Stimulated activated CD4-positive, alpha-beta T cell treated with anti-CD3 and anti-CD28 coated beads, Interleukin-12 subunit alpha, Interleukin-12 subunit beta, amount 100 ng/mL, for 4 hours (primary cell): ENCODE measurements around the gene CCL7.
"Not testable (repeated sequence)": the region's sequence is repeated elsewhere in the genome, so short reads cannot be mapped to it uniquely, and the experiment has no call there.

ENCODE experiments used
- DNase-seq: peaks from one replicate; pipeline ENCODE4 v3.0.0-alpha.2; 2020

Gene CCL7

GRCh38 chr17:34269969-34270368 is at the start of gene CCL7:
TSS of gene CCL7 (plus strand) at chr17:34270221. CDS start at chr17:34270291, 70 bp downstream.
- DNase-seq = no peak

- no peak for DNase-seq
Observed at GRCh38 chr17:34220752-34221395, 49.1 kb upstream of the CCL7 start.

GRCh38 chr17:34221411-34221810 is 48.6 kb upstream of the CCL7 start:
- DNase-seq = no peak

GRCh38 chr17:34222722-34223497 is 47.1 kb upstream of the CCL7 start:
- no peak for DNase-seq

- no peak for DNase-seq
Observed at GRCh38 chr17:34225046-34225445, 45.0 kb upstream of the CCL7 start.

GRCh38 chr17:34226011-34226743 is 43.8 kb upstream of the CCL7 start:
- no peak for DNase-seq

- DNase-seq = no peak
Observed at GRCh38 chr17:34226744-34227034, 43.3 kb upstream of the CCL7 start.

- DNase-seq = not testable (repeated sequence)
Observed at GRCh38 chr17:34227293-34227692, 42.7 kb upstream of the CCL7 start.

- no peak for DNase-seq
Observed at GRCh38 chr17:34227707-34228106, 42.3 kb upstream of the CCL7 start.

- no peak for DNase-seq
Observed at GRCh38 chr17:34228781-34229180, 41.2 kb upstream of the CCL7 start.

- no peak for DNase-seq
Observed at GRCh38 chr17:34230342-34230741, 39.7 kb upstream of the CCL7 start.

- DNase-seq = no peak
Observed at GRCh38 chr17:34234616-34235015, 35.4 kb upstream of the CCL7 start.

GRCh38 chr17:34235389-34236028 is 34.5 kb upstream of the CCL7 start:
- no peak for DNase-seq

- no peak for DNase-seq
Observed at GRCh38 chr17:34236281-34236892, 33.6 kb upstream of the CCL7 start.

GRCh38 chr17:34237458-34237857 is 32.6 kb upstream of the CCL7 start:
- DNase-seq = no peak

GRCh38 chr17:34241062-34241461 is 29.0 kb upstream of the CCL7 start:
- no peak for DNase-seq

- no peak for DNase-seq
Observed at GRCh38 chr17:34242587-34243363, 27.2 kb upstream of the CCL7 start.

- no peak for DNase-seq
Observed at GRCh38 chr17:34243364-34244320, 26.4 kb upstream of the CCL7 start.

GRCh38 chr17:34245351-34245905 is 24.6 kb upstream of the CCL7 start:
- DNase-seq = no peak

- no peak for DNase-seq
Observed at GRCh38 chr17:34246446-34246845, 23.6 kb upstream of the CCL7 start.

- DNase-seq = no peak
Observed at GRCh38 chr17:34246881-34247280, 23.1 kb upstream of the CCL7 start.
